ENCODE results near the gene WDR54.

- TF ChIP-seq TAF1 (IDR thresholded peaks at IDR 0.05; ENCODE audit: borderline replicate concordance, low read depth, low read length) (no peak), POLR2AphosphoS5 (IDR thresholded peaks at IDR 0.05; ENCODE audit: low read depth, low read length) (no peak), POLR2A (IDR thresholded peaks at IDR 0.05; ENCODE audit: low read depth, low read length) (no peak; the same call in 1 of the 2 replicates)
These were observed 20.4 kb downstream of the WDR54 start, which contains the start of gene RTKN for GRCh38 chr2:74441690-74442482.
